Keratinocyte (primary cell): Measurements from ENCODE around the gene WFIKKN1. TPM values are rescaled to one million over a fixed set of nuclear protein-coding genes. Genes with fewer than 3 reads are reported as not detected.

Experiments used
- DNase-seq: peaks from one replicate; pipeline ENCODE4 v3.0.0-alpha.2; 2011; ENCODE audit warnings: low read depth, missing footprints, low spot score
- FAIRE-seq: peaks from 2 replicates; lab custom pipeline; 2011; peaks lifted over from hg19 to GRCh38; lab: Jason Lieb, UNC
- H2AFZ ChIP-seq: 2 replicates; pipeline ENCODE4 v1.6.0; 2012; ENCODE audit warnings: low read length, control low read depth, inconsistent platforms; ENCODE audit not compliant: control insufficient read depth
- H3K27ac ChIP-seq: 2 replicates; pipeline ENCODE4 v1.5.1; 2011; ENCODE audit warnings: low read length; ENCODE audit not compliant: control insufficient read depth, insufficient read depth
- H3K27me3 ChIP-seq: 3 replicates; pipeline ENCODE4 v1.6.0; 2011; ENCODE audit warnings: low read length; ENCODE audit not compliant: control insufficient read depth, insufficient read depth; ENCODE audit errors: extremely low read depth
- H3K36me3 ChIP-seq, 2 experiments: 2 replicates in 1 of 2; 3 replicates in 1 of 2; pipeline ENCODE4 v1.5.1; 2011; ENCODE audit warnings: low read length in 2 of 2, mild to moderate bottlenecking in 1 of 2; ENCODE audit not compliant: control insufficient read depth in 2 of 2, insufficient read depth in 2 of 2; ENCODE audit errors: extremely low read depth in 1 of 2
- H3K4me1 ChIP-seq: 3 replicates; pipeline ENCODE4 v1.5.1; 2011; ENCODE audit warnings: low read length; ENCODE audit not compliant: control insufficient read depth, insufficient read depth; ENCODE audit errors: extremely low read depth
- H3K4me2 ChIP-seq: 3 replicates; pipeline ENCODE4 v1.6.0; 2011; ENCODE audit warnings: low read depth, low read length; ENCODE audit not compliant: control insufficient read depth, insufficient read depth; ENCODE audit errors: extremely low read depth
- H3K4me3 ChIP-seq, 3 experiments: fragments of 200-600 bp in 1 of 3; sonication (generic) in 1 of 3; 2 replicates in 2 of 3; 3 replicates in 1 of 3; pipeline ENCODE4 v1.5.1; 2011 to 2016; ENCODE audit warnings: low read length in 3 of 3, mild to moderate bottlenecking in 3 of 3, control low read depth in 2 of 3, inconsistent platforms in 1 of 3, low read depth in 1 of 3, mixed read lengths in 1 of 3, mixed run types in 1 of 3, moderate library complexity in 1 of 3; ENCODE audit not compliant: control insufficient read depth in 2 of 3, insufficient read depth in 2 of 3; ENCODE audit errors: extremely low read depth in 1 of 3
- H3K79me2 ChIP-seq: 2 replicates; pipeline ENCODE4 v1.6.0; 2012; ENCODE audit warnings: low read length; ENCODE audit not compliant: control insufficient read depth, insufficient read depth
- H3K9ac ChIP-seq: 3 replicates; pipeline ENCODE4 v1.6.0; 2011; ENCODE audit warnings: low read length; ENCODE audit not compliant: control insufficient read depth, insufficient read depth; ENCODE audit errors: extremely low read depth
- H3K9me1 ChIP-seq: 3 replicates; pipeline ENCODE4 v1.6.0; 2011; ENCODE audit warnings: low read length; ENCODE audit not compliant: control insufficient read depth, insufficient read depth; ENCODE audit errors: extremely low read depth
- H3K9me3 ChIP-seq: 2 replicates; pipeline ENCODE4 v1.5.1; 2012; ENCODE audit warnings: low read depth, low read length; ENCODE audit not compliant: control insufficient read depth
- H4K20me1 ChIP-seq: 3 replicates; pipeline ENCODE4 v1.6.0; 2011; ENCODE audit warnings: low read length; ENCODE audit not compliant: control insufficient read depth, insufficient read depth; ENCODE audit errors: extremely low read depth
- EZH2 ChIP-seq: IDR thresholded peaks from one replicate; pipeline ENCODE4 v1.6.1; 2012; ENCODE audit warnings: inconsistent platforms, mild to moderate bottlenecking, low read length, moderate library complexity
- dilution Hi-C: fragments of 300-500 bp; cut with MboI; formaldehyde crosslinking; loops from one replicate; pipeline ENCODE4 v1.7.0; 2020; ENCODE audit warnings: low sequenced_read_pairs; ENCODE audit not compliant: extremely low pct_ligation_motif_present
- polyA plus RNA-seq, 5 experiments: library from polyadenylated mRNA; depleted of rRNA in 3 of 5; stranded (reverse) in 3 of 5; stranded (forward) in 1 of 5; unstranded in 1 of 5; fragments of >200 nt; gene quantifications; 1 replicate in 1 of 5; 2 replicates in 3 of 5; 3 replicates in 1 of 5; pipeline versions ENCODE4 v1.2.1 to v1.2.3, GENCODE V29; 2011 to 2012; ENCODE audit warnings: missing spikeins in 2 of 5, low read depth in 1 of 5, low replicate concordance in 1 of 5
- TF ChIP-seq, protein P1 (sequence below), 3 experiments: IDR thresholded peaks in 1 of 3; conservative IDR thresholded peaks in 1 of 3; optimal IDR thresholded peaks in 1 of 3; 2 replicates in 2 of 3; 3 replicates in 1 of 3; pipeline versions ENCODE3 to v1.5.1; 2011; ENCODE audit warnings: low read length in 3 of 3, mild to moderate bottlenecking in 3 of 3, moderate library complexity in 2 of 3, control low read depth in 1 of 3, inconsistent platforms in 1 of 3; ENCODE audit not compliant: insufficient read depth in 2 of 3; ENCODE audit errors: extremely low read depth in 1 of 3

WFIKKN1 gene
- polyA plus RNA-seq, 1 donor (not counting 4 experiments of a cell fraction or from before 2014, with no cell fraction given), result not detected

GRCh38 chr16:638836-639235, 8.1 kb downstream of the WFIKKN1 start:
- Histone ChIP-seq H4K20me1 (no peaks in the 10 kb centered on the region), H3K4me3 (no peak overlapping the region), H2AFZ (no peak overlapping the region), H3K4me1 (peaks cover 13% of the 10 kb centered on the region), H3K9me1 (peaks cover 2% of the 10 kb centered on the region), H3K4me2 (no peak overlapping the region), H3K27ac (no peak overlapping the region), H3K36me3 (peaks cover 2 to 3% of the 10 kb centered on the region in 2 experiments), H3K79me2 (peaks cover 8% of the 10 kb centered on the region), H3K9ac (no peak overlapping the region), H3K27me3 (no peaks in the 10 kb centered on the region), H3K9me3 (no peaks in the 10 kb centered on the region)
- no peak for TF ChIP-seq EZH2
- TF ChIP-seq, protein P1, sequence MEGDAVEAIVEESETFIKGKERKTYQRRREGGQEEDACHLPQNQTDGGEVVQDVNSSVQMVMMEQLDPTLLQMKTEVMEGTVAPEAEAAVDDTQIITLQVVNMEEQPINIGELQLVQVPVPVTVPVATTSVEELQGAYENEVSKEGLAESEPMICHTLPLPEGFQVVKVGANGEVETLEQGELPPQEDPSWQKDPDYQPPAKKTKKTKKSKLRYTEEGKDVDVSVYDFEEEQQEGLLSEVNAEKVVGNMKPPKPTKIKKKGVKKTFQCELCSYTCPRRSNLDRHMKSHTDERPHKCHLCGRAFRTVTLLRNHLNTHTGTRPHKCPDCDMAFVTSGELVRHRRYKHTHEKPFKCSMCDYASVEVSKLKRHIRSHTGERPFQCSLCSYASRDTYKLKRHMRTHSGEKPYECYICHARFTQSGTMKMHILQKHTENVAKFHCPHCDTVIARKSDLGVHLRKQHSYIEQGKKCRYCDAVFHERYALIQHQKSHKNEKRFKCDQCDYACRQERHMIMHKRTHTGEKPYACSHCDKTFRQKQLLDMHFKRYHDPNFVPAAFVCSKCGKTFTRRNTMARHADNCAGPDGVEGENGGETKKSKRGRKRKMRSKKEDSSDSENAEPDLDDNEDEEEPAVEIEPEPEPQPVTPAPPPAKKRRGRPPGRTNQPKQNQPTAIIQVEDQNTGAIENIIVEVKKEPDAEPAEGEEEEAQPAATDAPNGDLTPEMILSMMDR (optimal IDR thresholded peaks at IDR 0.05 in 1 of 3, IDR thresholded peaks at IDR 0.05 in 1 of 3, conservative IDR thresholded peaks at IDR 0.05 in 1 of 3; ENCODE audit: extremely low read depth in 1 of 3, insufficient read depth in 2 of 3, low read length in 3 of 3), result no peak
- no peak for FAIRE-seq
- dilution Hi-C loops, result no loop called here
- no peak for DNase-seq

DNA sequence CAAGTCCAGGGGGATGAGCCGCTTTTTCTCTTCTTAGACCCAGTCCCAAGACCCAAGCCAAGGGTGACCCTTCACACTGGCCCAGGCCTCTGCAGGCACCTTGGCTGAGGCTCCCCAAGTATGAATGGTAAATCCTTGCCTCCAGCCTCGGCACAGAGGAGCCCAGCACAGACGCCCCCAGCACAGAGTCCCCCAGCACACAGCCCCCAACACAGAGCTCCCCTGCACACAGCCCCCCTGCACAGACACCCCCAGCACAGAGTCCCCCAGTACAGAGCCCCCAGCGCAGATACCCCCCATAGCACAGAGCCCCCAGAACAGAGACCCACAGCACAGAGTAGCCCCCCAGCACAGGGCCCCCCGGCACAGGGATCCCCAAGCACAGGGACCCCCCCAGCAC, 9.8 kb downstream of the WFIKKN1 start:
- no peak for DNase-seq
- H3K36me3 ChIP-seq, result no peaks in the 10 kb centered on the region
- peaks cover 9% of the 10 kb centered on the region for H3K4me1 ChIP-seq
- dilution Hi-C loops, result no loop called here
- no peaks in the 10 kb centered on the region for H3K9me3 ChIP-seq
- no peak overlapping the region for H3K9ac ChIP-seq
- FAIRE-seq, result no peak
- no peak overlapping the region for H3K4me3 ChIP-seq
- no peak for TF ChIP-seq EZH2
- TF ChIP-seq, protein P1 (optimal IDR thresholded peaks at IDR 0.05 in 1 of 3, IDR thresholded peaks at IDR 0.05 in 1 of 3, conservative IDR thresholded peaks at IDR 0.05 in 1 of 3; ENCODE audit: extremely low read depth in 1 of 3, insufficient read depth in 2 of 3, low read length in 3 of 3), result no peak
- H4K20me1 ChIP-seq, result no peaks in the 10 kb centered on the region
- peaks cover 2% of the 10 kb centered on the region for H3K9me1 ChIP-seq
- H2AFZ ChIP-seq, result no peak overlapping the region
- H3K4me2 ChIP-seq, result no peak overlapping the region
- no peak overlapping the region for H3K27ac ChIP-seq
- H3K79me2 ChIP-seq, result peaks cover under 1% of the 10 kb centered on the region
- no peaks in the 10 kb centered on the region for H3K27me3 ChIP-seq
